ENCODE results near the gene REXO4. TPM values are rescaled to one million over a fixed set of nuclear protein-coding genes. Genes with fewer than 3 reads are reported as not detected.

The REXO4 gene
- total RNA-seq, 2 donors from 2014 or later = 30.2 to 36.5 TPM

DNA sequence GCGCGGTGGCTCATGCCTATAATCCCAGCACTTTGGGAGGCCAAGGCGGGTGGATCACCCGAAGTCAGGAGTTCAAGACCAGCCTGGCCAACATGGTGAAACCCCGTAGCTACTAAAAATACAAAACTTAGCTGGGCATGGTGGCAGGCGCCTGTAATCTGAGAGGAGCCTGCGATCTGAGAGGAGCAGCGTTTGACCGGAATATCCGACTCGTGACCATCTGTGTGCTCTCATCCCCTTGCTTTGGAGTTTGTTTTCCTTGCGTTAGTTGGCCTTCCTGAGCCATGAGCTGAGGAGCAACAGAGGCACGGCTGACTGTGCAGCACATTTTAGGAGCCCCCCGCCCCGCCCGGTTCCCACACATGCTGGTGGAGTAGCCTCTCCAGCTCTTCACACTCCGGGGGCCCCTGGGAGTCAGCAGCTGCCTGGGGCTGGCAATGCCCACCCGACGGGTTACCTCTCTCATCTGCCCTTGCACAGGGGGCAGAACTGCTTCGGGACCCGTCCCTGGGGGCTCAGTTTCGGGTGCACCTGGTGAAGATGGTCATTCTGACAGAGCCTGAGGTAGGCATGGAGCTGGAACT lies 7.3 kb upstream of the REXO4 start:
- TF ChIP-seq, protein P1, sequence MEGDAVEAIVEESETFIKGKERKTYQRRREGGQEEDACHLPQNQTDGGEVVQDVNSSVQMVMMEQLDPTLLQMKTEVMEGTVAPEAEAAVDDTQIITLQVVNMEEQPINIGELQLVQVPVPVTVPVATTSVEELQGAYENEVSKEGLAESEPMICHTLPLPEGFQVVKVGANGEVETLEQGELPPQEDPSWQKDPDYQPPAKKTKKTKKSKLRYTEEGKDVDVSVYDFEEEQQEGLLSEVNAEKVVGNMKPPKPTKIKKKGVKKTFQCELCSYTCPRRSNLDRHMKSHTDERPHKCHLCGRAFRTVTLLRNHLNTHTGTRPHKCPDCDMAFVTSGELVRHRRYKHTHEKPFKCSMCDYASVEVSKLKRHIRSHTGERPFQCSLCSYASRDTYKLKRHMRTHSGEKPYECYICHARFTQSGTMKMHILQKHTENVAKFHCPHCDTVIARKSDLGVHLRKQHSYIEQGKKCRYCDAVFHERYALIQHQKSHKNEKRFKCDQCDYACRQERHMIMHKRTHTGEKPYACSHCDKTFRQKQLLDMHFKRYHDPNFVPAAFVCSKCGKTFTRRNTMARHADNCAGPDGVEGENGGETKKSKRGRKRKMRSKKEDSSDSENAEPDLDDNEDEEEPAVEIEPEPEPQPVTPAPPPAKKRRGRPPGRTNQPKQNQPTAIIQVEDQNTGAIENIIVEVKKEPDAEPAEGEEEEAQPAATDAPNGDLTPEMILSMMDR (conservative IDR thresholded peaks at IDR 0.05) = no peak
- H3K4me1 ChIP-seq (ENCODE audit: control insufficient read depth, insufficient read depth, low read length) = no peaks in the 10 kb centered on the region
- no peak overlapping the region for H3K4me3 ChIP-seq (ENCODE audit: low read length)
- Mint-ChIP-seq H3K4me3 (no peak overlapping the region), H3K27me3 (ENCODE audit: insufficient read depth) (peaks cover 4% of the 10 kb centered on the region), H3K27ac (no peak overlapping the region), H3K9me3 (peaks cover 5% of the 10 kb centered on the region), H3K4me1 (peaks cover 8% of the 10 kb centered on the region), H3K36me3 (ENCODE audit: low read depth) (peaks cover 3% of the 10 kb centered on the region)
- peaks cover 10% of the 10 kb centered on the region for H3K9me3 ChIP-seq (ENCODE audit: control insufficient read depth, low read length)
- WGBS, 2 experiments (ENCODE audit: insufficient coverage in 1 of 2, insufficient read length in 1 of 2) = 92 to 94% methylated on average over 17 to 22 of the region's 22 CpGs
- H3K36me3 ChIP-seq (ENCODE audit: control insufficient read depth, insufficient read depth, low read length) = no peaks in the 10 kb centered on the region
- DNase-seq = peak; percentile 23
- H3K9ac ChIP-seq (ENCODE audit: extremely low read depth, low read length, poor library complexity, severe bottlenecking) = no peak overlapping the region
- H3K27ac ChIP-seq (ENCODE audit: low read depth, low read length) = no peak overlapping the region
- no peaks in the 10 kb centered on the region for H3K27me3 ChIP-seq (ENCODE audit: control insufficient read depth, insufficient read depth, low read length, poor library complexity, severe bottlenecking)

DNA sequence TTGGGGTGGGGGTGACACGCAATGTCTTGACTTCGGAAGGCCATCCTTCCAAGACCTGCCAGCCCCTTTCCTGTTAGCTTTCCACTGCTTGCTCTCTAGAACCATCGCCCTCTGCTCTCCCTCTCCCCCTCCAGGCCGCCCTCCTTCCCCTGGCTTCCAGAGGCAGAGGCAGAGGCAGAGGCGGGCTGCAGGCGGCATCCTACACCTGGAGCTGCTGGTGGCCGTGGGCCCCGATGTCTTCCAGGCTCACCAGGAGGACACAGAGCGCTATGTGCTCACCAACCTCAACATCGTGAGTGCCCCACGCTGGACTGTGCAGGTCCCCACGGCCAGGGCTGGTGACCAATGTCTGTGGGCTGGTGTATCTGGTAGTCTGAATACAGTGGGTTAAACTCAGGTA lies 6.4 kb upstream of the REXO4 start:
- DNase-seq = peak; percentile 35
- H3K9me3 ChIP-seq (ENCODE audit: control insufficient read depth, low read length) = peaks cover 13% of the 10 kb centered on the region
- H3K36me3 ChIP-seq (ENCODE audit: control insufficient read depth, insufficient read depth, low read length) = no peaks in the 10 kb centered on the region
- Mint-ChIP-seq H3K4me3 (no peak overlapping the region), H3K4me1 (peaks cover 8% of the 10 kb centered on the region), H3K27ac (no peak overlapping the region), H3K27me3 (ENCODE audit: insufficient read depth) (peaks cover 2% of the 10 kb centered on the region), H3K36me3 (ENCODE audit: low read depth) (peaks cover 3% of the 10 kb centered on the region), H3K9me3 (peaks cover 8% of the 10 kb centered on the region)
- H3K4me3 ChIP-seq (ENCODE audit: low read length) = no peak overlapping the region
- TF ChIP-seq, protein P1 (conservative IDR thresholded peaks at IDR 0.05) = no peak
- no peaks in the 10 kb centered on the region for H3K27me3 ChIP-seq (ENCODE audit: control insufficient read depth, insufficient read depth, low read length, poor library complexity, severe bottlenecking)
- 93 to 96% methylated on average over 5 to 12 of the region's 12 CpGs for WGBS, 2 experiments (ENCODE audit: insufficient coverage in 1 of 2, insufficient read length in 1 of 2)
- no peaks in the 10 kb centered on the region for H3K4me1 ChIP-seq (ENCODE audit: control insufficient read depth, insufficient read depth, low read length)
- H3K9ac ChIP-seq (ENCODE audit: extremely low read depth, low read length, poor library complexity, severe bottlenecking) = no peak overlapping the region
- H3K27ac ChIP-seq (ENCODE audit: low read depth, low read length) = no peak overlapping the region

DNA sequence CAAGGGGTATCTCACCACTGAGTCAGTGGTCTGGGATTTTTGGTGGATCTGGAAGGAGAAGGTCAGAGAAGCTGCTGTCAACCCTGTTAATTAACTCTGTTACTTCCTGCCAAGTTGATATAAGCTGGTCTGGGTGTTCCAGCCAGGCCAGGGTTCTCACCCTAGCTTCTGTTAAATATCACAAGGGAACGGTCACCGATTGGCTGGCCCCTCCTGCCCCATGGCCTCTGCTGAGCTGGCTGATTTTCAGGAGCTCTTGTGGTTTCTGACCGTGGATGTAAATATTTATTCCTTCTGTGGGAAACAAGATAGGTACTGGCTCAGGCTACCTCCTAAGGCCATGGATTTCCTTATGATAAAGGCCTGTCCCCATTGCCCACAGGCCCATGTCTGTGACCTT lies 5.4 kb upstream of the REXO4 start:
- Mint-ChIP-seq H3K4me3 (no peak overlapping the region), H3K9me3 (peaks cover 18% of the 10 kb centered on the region), H3K27ac (no peak overlapping the region), H3K4me1 (peaks cover 8% of the 10 kb centered on the region), H3K27me3 (ENCODE audit: insufficient read depth) (peaks cover 2% of the 10 kb centered on the region), H3K36me3 (ENCODE audit: low read depth) (peaks cover 5% of the 10 kb centered on the region)
- H3K27me3 ChIP-seq (ENCODE audit: control insufficient read depth, insufficient read depth, low read length, poor library complexity, severe bottlenecking) = no peaks in the 10 kb centered on the region
- H3K36me3 ChIP-seq (ENCODE audit: control insufficient read depth, insufficient read depth, low read length) = no peaks in the 10 kb centered on the region
- peaks cover 19% of the 10 kb centered on the region for H3K9me3 ChIP-seq (ENCODE audit: control insufficient read depth, low read length)
- H3K9ac ChIP-seq (ENCODE audit: extremely low read depth, low read length, poor library complexity, severe bottlenecking) = no peak overlapping the region
- DNase-seq = no peak
- H3K27ac ChIP-seq (ENCODE audit: low read depth, low read length) = no peak overlapping the region
- TF ChIP-seq, protein P1 (conservative IDR thresholded peaks at IDR 0.05) = no peak
- WGBS, 2 experiments (ENCODE audit: insufficient coverage in 1 of 2, insufficient read length in 1 of 2) = 87 to 100% methylated on average over 2 to 3 of the region's 3 CpGs
- H3K4me1 ChIP-seq (ENCODE audit: control insufficient read depth, insufficient read depth, low read length) = no peaks in the 10 kb centered on the region
- no peak overlapping the region for H3K4me3 ChIP-seq (ENCODE audit: low read length)
